Stimulated activated naive CD4-positive, alpha-beta T cell (primary cell): ENCODE data around the gene EFEMP2.
A peak's percentile ranks its signal among the peaks of the same experiment; 100 is the strongest.

Source experiments
- DNase-seq, 6 experiments: peaks; one replicate each; lab custom pipeline; 2025; lab: John Stamatoyannopoulos, UW

Gene EFEMP2

DNA sequence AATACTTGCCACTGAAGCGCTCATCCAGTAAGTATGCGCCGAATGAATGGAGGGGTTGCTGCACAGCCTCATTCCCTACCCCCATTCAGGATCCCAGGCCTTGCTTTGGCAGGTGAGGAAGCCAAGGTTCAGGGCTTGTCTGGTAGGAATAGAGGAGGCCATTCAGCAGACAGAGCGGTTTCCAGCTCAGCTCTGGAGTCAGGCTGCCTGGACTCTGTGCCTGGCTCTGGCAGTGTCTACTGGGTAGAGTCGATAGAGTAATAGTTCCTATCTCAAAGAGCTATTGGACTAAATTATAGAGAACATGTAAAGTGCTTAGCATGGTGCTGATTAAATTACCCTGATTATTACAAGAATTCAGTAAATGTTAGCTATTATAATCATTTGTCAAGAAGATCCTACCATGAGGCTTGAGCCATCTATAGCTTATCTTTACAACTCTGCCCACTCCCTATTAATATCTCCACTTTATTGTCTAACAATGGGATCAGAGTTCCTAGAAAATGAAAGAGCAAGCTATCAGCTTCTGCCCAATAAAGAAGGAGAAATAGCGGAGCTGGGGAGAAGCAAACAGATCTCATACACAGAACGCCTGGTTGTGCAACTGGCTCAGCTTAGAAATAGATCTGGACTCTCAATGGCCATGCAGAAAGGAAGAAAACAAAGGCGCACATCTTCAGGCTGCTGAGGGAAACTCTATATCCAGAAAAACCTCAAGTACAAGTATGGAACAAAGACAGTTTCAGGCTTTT lies 45.4 kb downstream of the EFEMP2 start:
- DNase-seq = no peak

DNA sequence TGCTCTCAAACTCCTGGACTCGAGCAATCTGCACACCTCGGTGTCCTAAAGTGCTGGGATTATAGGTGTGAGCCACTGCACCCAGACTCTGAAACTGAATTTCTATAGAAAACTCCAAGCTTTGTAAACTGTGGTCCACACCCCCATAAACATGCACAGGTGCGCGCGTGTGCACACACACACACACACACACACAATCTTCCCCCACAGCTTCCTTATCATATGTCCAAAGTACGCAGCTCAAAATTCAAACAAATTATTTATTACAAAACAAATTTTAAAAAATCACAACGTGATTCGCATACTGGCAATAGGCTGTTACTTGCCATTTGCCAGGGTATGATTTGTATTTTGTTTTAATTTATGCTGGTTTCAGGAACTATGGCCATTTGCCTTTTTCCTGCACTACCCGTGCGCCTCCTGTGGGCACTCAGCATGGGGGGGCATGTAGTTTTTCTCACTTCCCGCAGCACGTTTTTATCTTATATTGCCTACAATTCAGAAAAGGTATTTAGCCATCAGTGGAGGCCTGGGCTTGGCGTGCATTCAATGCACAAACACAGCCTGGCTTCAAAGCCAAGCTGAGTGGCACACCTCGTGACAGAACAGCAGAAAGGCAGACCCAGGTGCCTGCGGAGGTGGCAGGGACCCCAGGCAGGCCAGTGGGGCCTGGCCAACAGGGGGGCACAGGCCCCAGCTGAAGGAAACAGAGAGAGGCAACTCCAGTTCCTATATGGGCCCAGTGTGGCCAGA lies 49.6 kb downstream of the EFEMP2 start:
- DNase-seq = no peak

DNA sequence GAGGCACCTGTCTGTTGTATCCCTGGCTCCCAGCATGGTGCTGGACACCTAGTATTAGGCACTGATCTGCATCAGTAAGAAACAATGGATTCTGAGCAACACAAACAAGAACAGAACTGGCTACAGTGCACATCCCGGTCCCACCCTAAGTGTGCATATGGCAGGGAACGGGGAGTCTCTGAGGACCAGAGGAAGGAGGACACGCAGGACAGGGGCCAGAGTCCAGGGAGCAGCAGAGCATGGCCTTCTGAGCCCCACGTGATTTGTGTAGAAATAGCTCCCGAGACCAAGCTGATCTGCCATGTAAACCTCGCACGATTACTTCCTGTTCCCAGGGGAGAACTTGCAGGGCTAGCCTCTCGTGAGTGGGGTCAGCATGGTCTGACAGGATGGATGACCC lies 51.5 kb downstream of the EFEMP2 start:
- no peak for DNase-seq

DNA sequence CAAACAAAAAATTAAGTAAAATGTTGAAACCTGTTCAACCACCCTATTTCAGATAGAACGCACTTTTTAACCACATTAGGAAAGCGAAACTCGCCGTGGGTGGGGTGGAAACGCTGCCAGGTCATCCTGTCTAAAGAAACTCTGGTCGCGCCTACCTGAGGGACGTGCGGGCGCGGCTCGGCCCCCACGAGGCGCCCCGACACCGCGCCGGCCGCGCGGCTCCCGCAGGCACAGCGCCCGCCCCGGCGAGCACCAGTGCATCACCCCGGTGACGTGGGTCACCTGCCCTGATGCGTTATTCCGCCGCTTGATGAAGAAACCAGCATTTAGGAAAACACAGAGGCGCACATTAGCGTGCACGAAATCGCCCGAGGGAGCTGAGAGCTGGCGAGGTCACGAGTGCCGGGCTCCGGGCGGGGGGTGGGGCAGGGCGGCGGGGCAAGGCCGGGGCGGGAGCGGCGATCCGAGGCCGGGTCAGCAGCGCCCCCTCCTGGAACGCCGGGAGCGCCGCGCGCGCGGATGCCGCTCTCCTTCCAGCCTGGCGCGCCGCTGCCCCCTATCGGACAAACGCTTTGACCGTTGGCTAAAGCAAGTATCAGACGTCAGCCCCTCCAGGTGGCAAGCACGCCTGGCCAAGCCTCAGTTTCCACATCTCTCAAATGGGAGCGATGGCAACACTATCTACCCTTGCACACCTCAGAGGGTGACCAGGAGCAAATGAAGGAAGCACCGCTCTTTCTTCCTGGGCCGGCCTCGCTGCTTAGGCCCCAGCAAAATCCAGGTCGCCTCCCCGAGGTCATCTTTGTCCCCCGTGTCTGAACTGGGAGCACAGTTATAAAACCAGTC lies 54.5 kb downstream of the EFEMP2 start:
- peak; percentile 73 to 93 (median 90) for DNase-seq

DNA sequence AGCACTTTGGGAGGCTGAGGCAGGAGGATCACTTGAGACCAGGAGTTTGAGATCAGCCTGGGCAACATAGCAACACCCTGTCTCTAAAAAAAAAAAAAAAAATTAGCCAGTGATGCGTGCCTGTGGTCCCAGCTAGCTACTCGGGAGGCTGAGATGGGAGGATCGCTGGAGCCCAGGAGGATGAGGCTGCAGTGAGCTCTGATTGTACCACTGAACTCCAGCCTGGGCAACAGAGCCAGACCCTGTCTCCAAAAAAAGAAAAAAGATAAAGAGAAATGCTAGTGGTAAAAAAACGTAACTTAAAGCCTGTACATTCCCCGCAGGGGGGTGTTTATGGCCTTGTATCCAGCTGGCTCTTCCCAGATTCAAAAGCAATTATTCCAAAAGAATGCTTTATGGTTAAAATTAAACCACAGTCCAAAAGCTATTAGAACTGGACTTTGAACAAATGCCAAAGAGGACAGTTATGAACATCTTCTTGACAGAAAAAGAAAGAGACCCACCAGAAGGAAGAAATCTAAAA lies 55.2 kb downstream of the EFEMP2 start:
- DNase-seq = peak in 1 of 6 experiments; percentile 21

DNA sequence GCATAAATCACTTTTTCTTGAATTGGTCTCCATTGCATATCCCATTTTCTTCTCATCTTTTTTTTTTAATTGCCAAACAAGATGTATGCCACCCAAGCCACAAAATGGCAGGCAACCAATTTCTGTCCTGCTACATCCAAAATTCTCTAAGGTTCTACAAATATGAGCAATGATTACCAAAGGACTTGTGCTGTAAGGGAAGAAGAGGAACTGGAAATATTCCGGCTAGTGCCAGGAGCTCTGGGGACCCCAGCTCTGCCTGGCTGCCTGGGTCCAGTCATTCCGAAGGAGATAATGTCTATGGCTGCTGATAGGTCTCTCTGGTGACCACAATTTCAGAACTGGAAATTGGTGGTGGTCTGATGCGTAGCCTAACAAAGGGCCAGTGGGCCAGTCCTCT lies 55.9 kb downstream of the EFEMP2 start:
- DNase-seq = no peak
